H9 (cell line): ENCODE measurements around the gene FUT8. TPM values are rescaled to one million over a fixed set of nuclear protein-coding genes. Genes with fewer than 3 reads are reported as not detected.

Experiments used
- DNase-seq: peaks from one replicate; pipeline ENCODE4 v3.0.0-alpha.2; 2017
- H2AFZ ChIP-seq: one replicate; pipeline ENCODE4 v1.6.1; 2013; ENCODE audit warnings: mild to moderate bottlenecking, low read length, control low read depth, moderate library complexity
- H2AK5ac ChIP-seq: 2 replicates; pipeline ENCODE4 v1.6.1; 2013; ENCODE audit warnings: low read length, control low read depth, mixed read lengths; ENCODE audit not compliant: insufficient read length
- H2BK120ac ChIP-seq: one replicate; pipeline ENCODE4 v1.6.1; 2013; ENCODE audit warnings: low read depth, mild to moderate bottlenecking, low read length, control low read depth, inconsistent platforms; ENCODE audit not compliant: poor library complexity, severe bottlenecking
- H2BK12ac ChIP-seq: 2 replicates; pipeline ENCODE4 v1.6.1; 2013; ENCODE audit warnings: low read length, control low read depth, mixed read lengths, low read depth; ENCODE audit not compliant: insufficient read length
- H2BK15ac ChIP-seq: 2 replicates; pipeline ENCODE4 v1.6.1; 2013; ENCODE audit warnings: low read depth, low read length, control low read depth
- H2BK20ac ChIP-seq: one replicate; pipeline ENCODE4 v1.6.1; 2013; ENCODE audit warnings: low read depth, mild to moderate bottlenecking, low read length, control low read depth, inconsistent platforms; ENCODE audit not compliant: poor library complexity, severe bottlenecking
- H2BK5ac ChIP-seq: 2 replicates; pipeline ENCODE4 v1.6.1; 2013; ENCODE audit warnings: low read length, control low read depth, mixed read lengths; ENCODE audit not compliant: insufficient read length
- H3K14ac ChIP-seq: 2 replicates; pipeline ENCODE4 v1.6.1; 2013; ENCODE audit warnings: low read length, control low read depth; ENCODE audit not compliant: insufficient read depth
- H3K18ac ChIP-seq: 2 replicates; pipeline ENCODE4 v1.6.1; 2013; ENCODE audit warnings: low read depth, mild to moderate bottlenecking, mixed read lengths, low read length, control low read depth; ENCODE audit not compliant: insufficient read length
- H3K23ac ChIP-seq: 2 replicates; pipeline ENCODE4 v1.6.1; 2013; ENCODE audit warnings: low read length, control low read depth, mixed read lengths, low read depth; ENCODE audit not compliant: insufficient read length
- H3K23me2 ChIP-seq: 2 replicates; pipeline ENCODE4 v1.6.1; 2013; ENCODE audit warnings: low read depth, mild to moderate bottlenecking, mixed read lengths, low read length, control low read depth; ENCODE audit not compliant: insufficient read length, poor library complexity, severe bottlenecking
- H3K27ac ChIP-seq: 2 replicates; pipeline ENCODE4 v1.5.1; 2013; ENCODE audit warnings: low read length, control low read depth, mixed read lengths, low read depth; ENCODE audit not compliant: insufficient read length
- H3K27me3 ChIP-seq: 2 replicates; pipeline ENCODE4 v1.6.1; 2013; ENCODE audit warnings: low read length, control low read depth, inconsistent platforms; ENCODE audit not compliant: insufficient read depth
- H3K4ac ChIP-seq: 2 replicates; pipeline ENCODE4 v1.6.1; 2013; ENCODE audit warnings: low read depth, mild to moderate bottlenecking, control low read depth, inconsistent platforms, low read length, moderate library complexity
- H3K4me1 ChIP-seq: 2 replicates; pipeline ENCODE4 v1.6.1; 2013; ENCODE audit warnings: low read length, control low read depth, inconsistent platforms; ENCODE audit not compliant: insufficient read depth
- H3K4me2 ChIP-seq: 2 replicates; pipeline ENCODE4 v1.6.1; 2013; ENCODE audit warnings: low read length, control low read depth, mixed read lengths; ENCODE audit not compliant: insufficient read length, insufficient read depth
- H3K56ac ChIP-seq: 2 replicates; pipeline ENCODE4 v1.6.1; 2013; ENCODE audit warnings: low read depth, mild to moderate bottlenecking, mixed read lengths, low read length, control low read depth; ENCODE audit not compliant: insufficient read length
- H3K79me1 ChIP-seq: 2 replicates; pipeline ENCODE4 v1.6.1; 2013; ENCODE audit warnings: low read depth, mild to moderate bottlenecking, moderate library complexity, low read length, control low read depth, inconsistent platforms; ENCODE audit not compliant: insufficient read depth, poor library complexity, severe bottlenecking
- H3K79me2 ChIP-seq: 2 replicates; pipeline ENCODE4 v1.6.1; 2013; ENCODE audit warnings: low read length, control low read depth, inconsistent platforms; ENCODE audit not compliant: insufficient read depth
- H3K9ac ChIP-seq: 2 replicates; pipeline ENCODE4 v1.6.1; 2013; ENCODE audit warnings: low read length, control low read depth, mixed read lengths; ENCODE audit not compliant: insufficient read length; ENCODE audit errors: extremely low read depth
- H3K9me3 ChIP-seq: one replicate; pipeline ENCODE4 v1.6.1; 2013; ENCODE audit warnings: low read depth, low read length, inconsistent platforms; ENCODE audit not compliant: control insufficient read depth
- H3T11ph ChIP-seq: one replicate; pipeline ENCODE4 v1.6.1; 2013; ENCODE audit warnings: mild to moderate bottlenecking, low read length, control low read depth, inconsistent platforms
- H4K20me1 ChIP-seq: one replicate; pipeline ENCODE4 v1.6.1; 2013; ENCODE audit not compliant: control insufficient read depth, insufficient read length, insufficient read depth
- H4K5ac ChIP-seq: 2 replicates; pipeline ENCODE4 v1.6.1; 2013; ENCODE audit warnings: low read depth, mild to moderate bottlenecking, mixed read lengths, low read length, control low read depth; ENCODE audit not compliant: insufficient read length
- H4K8ac ChIP-seq: replicated peaks from 2 replicates; pipeline ENCODE4 v1.6.1; 2013; ENCODE audit warnings: low read length, control low read depth, mixed read lengths, low read depth; ENCODE audit not compliant: insufficient read length
- H4K91ac ChIP-seq: 2 replicates; pipeline ENCODE4 v1.6.1; 2013; ENCODE audit warnings: low read depth, mild to moderate bottlenecking, moderate library complexity, mixed read lengths, low read length, control low read depth; ENCODE audit not compliant: insufficient read length
- H3K27ac Mint-ChIP-seq, 3 experiments: 2 replicates in 2 of 3; 3 replicates in 1 of 3; pipeline ENCODE4 v1.8.0; 2020 to 2021; ENCODE audit warnings: mixed read lengths in 3 of 3, mild to moderate bottlenecking in 1 of 3, moderate library complexity in 1 of 3
- H3K27me3 Mint-ChIP-seq: 2 replicates; pipeline ENCODE4 v1.8.0; 2021; ENCODE audit warnings: low read depth, mild to moderate bottlenecking, moderate library complexity, mixed read lengths
- H3K36me3 Mint-ChIP-seq, 3 experiments: 2 replicates in 2 of 3; 3 replicates in 1 of 3; pipeline ENCODE4 v1.8.0; 2020 to 2021; ENCODE audit warnings: low read depth in 3 of 3, mixed read lengths in 3 of 3; ENCODE audit not compliant: insufficient read depth in 1 of 3
- H3K4me1 Mint-ChIP-seq, 2 experiments: 2 replicates each; pipeline ENCODE4 v1.8.0; 2020; ENCODE audit warnings: mixed read lengths in 2 of 2
- H3K4me3 Mint-ChIP-seq, 2 experiments: 2 replicates in 1 of 2; 3 replicates in 1 of 2; pipeline ENCODE4 v1.8.0; 2020 to 2021; ENCODE audit warnings: mild to moderate bottlenecking in 2 of 2, mixed read lengths in 2 of 2, moderate library complexity in 1 of 2
- H3K9me3 Mint-ChIP-seq, 2 experiments: 2 replicates in 1 of 2; 3 replicates in 1 of 2; pipeline ENCODE4 v1.8.0; 2020; ENCODE audit warnings: mild to moderate bottlenecking in 2 of 2, mixed read lengths in 2 of 2, moderate library complexity in 1 of 2
- WGBS: extraction: QIAGEN DNeasy Blood & Tissue Kit; methylation state at CpG from one replicate; pipeline ENCODE4 v1.1.7; 2013; ENCODE audit warnings: missing lambda C conversion rate, low lambda C conversion rate, mixed read lengths; ENCODE audit not compliant: insufficient read length; ENCODE audit errors: extremely low coverage; 5-methylcytosine and 5-hydroxymethylcytosine counted together
- total RNA-seq: library from RNA; stranded (reverse); gene quantifications from 2 replicates; pipeline ENCODE4 v1.2.1, GENCODE V29; 2021
- TF ChIP-seq, protein P1 (sequence below): fragments of 200-600 bp; sonication (generic); conservative IDR thresholded peaks from 3 replicates; pipeline ENCODE4 v1.8.0; 2021; ENCODE audit warnings: antibody characterized with exemption, mild to moderate bottlenecking

FUT8 gene
- total RNA-seq, 1 experiment from 2014 or later: 44.3 TPM

DNA sequence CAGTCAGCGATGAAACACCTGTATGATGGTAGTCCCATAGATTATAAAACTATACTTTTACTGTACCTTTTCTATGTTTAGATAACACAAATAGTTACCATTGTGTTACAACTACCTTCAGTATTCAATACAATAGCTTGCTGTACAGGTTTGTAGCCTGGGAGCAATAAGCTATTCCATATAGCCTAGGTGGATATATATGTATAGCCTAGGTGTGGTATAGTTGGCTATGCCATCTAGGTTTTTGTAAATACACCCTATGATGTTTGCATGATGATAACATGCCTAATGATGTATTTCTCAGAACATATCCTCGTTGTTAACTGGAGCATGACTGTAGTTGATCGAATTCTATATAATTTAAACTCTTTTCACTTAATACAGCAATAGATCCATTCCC, 316.1 kb downstream of the FUT8 start:
- H3K79me1 ChIP-seq: no peaks in the 10 kb centered on the region
- H3K9ac ChIP-seq: no peak overlapping the region
- no peak overlapping the region for H2BK20ac ChIP-seq
- no peak overlapping the region for H2BK5ac ChIP-seq
- H3K18ac ChIP-seq: no peak overlapping the region
- no peak overlapping the region for H3K56ac ChIP-seq
- no peak overlapping the region for H3K27ac ChIP-seq
- H4K91ac ChIP-seq: no peak overlapping the region
- no peak overlapping the region for H3K14ac ChIP-seq
- no peak overlapping the region for H4K5ac ChIP-seq
- no peak overlapping the region for H2AK5ac ChIP-seq
- no peak overlapping the region for H4K8ac ChIP-seq
- H2BK12ac ChIP-seq: no peak overlapping the region
- no peaks in the 10 kb centered on the region for H3K79me2 ChIP-seq
- Mint-ChIP-seq H3K9me3 (peaks cover 17 to 19% of the 10 kb centered on the region in 2 experiments), H3K36me3 (peaks cover 24 to 32% (median 28%) of the 10 kb centered on the region in 3 experiments), H3K4me3 (no peak overlapping the region), H3K4me1 (no peaks in the 10 kb centered on the region), H3K27me3 (no peaks in the 10 kb centered on the region), H3K27ac (no peak overlapping the region)
- H3K23ac ChIP-seq: no peak overlapping the region
- no peak overlapping the region for H3T11ph ChIP-seq
- H4K20me1 ChIP-seq: no peaks in the 10 kb centered on the region
- no peak overlapping the region for H3K4me2 ChIP-seq
- H2BK120ac ChIP-seq: no peak overlapping the region
- no peak overlapping the region for H2AFZ ChIP-seq
- H2BK15ac ChIP-seq: no peak overlapping the region
- H3K23me2 ChIP-seq: no peaks in the 10 kb centered on the region
- no CpG with 5 or more reads among the region's 3 CpGs for WGBS
- H3K27me3 ChIP-seq: no peaks in the 10 kb centered on the region
- DNase-seq: no peak
- TF ChIP-seq, protein P1, sequence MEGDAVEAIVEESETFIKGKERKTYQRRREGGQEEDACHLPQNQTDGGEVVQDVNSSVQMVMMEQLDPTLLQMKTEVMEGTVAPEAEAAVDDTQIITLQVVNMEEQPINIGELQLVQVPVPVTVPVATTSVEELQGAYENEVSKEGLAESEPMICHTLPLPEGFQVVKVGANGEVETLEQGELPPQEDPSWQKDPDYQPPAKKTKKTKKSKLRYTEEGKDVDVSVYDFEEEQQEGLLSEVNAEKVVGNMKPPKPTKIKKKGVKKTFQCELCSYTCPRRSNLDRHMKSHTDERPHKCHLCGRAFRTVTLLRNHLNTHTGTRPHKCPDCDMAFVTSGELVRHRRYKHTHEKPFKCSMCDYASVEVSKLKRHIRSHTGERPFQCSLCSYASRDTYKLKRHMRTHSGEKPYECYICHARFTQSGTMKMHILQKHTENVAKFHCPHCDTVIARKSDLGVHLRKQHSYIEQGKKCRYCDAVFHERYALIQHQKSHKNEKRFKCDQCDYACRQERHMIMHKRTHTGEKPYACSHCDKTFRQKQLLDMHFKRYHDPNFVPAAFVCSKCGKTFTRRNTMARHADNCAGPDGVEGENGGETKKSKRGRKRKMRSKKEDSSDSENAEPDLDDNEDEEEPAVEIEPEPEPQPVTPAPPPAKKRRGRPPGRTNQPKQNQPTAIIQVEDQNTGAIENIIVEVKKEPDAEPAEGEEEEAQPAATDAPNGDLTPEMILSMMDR: no peak
- H3K9me3 ChIP-seq: no peaks in the 10 kb centered on the region
- no peak overlapping the region for H3K4ac ChIP-seq
- no peaks in the 10 kb centered on the region for H3K4me1 ChIP-seq
